NCI-H460 (cell line): ENCODE data around the gene CPNE1. TPM values are rescaled to one million over a fixed set of nuclear protein-coding genes. Genes with fewer than 3 reads are reported as not detected.

Experiments used
- DNase-seq: peaks from one replicate; pipeline ENCODE4 v3.0.0-alpha.2; 2016; ENCODE audit warnings: low read depth; ENCODE audit errors: extremely low read depth
- total RNA-seq: library from RNA; depleted of rRNA; stranded (reverse); fragments of >200 nt; shearing (Covaris generic); gene quantifications from 2 replicates; pipeline ENCODE4 v1.2.3, GENCODE V29; 2014

CPNE1 gene
- total RNA-seq, 1 experiment from 2014 or later: 109 TPM

GRCh38 chr20:35601990-35602389 lies 62.7 kb downstream of the CPNE1 start:
- no peak for DNase-seq

- DNase-seq: peak; percentile 72
Measured at GRCh38 chr20:35600993-35601973, 63.4 kb downstream of the CPNE1 start.

GRCh38 chr20:35600176-35600992 lies 64.3 kb downstream of the CPNE1 start:
- DNase-seq: no peak

DNA sequence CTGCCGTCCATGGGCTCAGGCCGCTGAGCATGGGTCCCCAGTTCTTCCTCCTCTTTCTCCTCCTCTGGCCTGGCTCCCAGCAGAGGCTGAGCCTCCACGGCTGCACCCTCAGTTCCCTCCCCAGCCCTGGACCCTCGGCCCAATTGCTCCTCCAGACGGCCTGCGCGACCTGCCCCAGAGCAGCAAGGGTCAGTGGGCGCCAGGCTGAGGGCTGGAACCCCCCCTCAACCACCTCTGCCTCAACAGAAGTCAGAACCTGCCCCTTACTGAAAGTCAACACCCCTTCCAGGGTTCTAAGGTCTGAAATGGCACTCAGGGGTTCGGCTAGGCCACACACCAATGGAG lies 65.0 kb downstream of the CPNE1 start:
- no peak for DNase-seq

DNA sequence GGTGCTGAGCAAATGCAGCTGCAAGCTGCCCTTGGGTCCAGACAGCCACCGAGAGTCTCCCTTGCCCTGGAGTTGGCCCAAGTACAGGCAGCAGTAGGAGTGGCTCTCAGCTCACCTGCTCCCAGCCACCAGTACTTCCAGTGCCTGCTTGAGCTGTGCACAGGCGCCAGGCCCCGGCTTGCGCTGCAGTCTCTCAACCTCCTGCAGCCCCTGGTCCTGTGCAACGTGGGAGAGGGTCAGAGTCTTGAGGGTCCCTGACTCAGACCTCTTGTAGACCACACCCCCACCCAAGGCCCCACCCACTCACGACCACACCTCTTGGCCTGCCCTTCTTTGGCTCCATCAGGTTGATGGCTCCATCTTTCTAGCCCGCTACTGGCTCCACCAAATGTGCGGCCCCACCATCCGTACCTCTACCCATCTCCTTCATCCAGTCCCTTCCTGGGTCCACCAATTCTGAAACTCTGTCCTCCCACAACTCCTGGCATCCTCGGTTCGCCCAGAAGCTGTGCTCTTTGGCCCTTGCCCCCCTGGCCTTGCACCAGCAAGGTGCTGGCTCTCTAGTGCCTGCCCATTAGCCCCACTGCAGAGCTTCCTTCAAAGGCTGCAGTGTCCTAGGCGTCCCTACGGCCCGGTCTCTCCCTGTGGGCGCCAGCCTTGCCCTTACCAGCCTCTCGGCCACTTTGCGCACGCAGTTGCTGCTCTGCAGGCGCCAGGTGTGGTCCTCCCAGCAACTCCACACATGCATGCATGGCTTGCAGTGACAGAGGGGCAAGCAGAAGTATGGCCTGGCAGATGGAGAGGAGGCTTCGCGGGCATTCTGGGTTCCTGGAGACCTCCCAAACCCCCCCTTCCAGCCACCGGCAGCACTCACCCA lies 65.6 kb downstream of the CPNE1 start:
- no peak for DNase-seq

DNA sequence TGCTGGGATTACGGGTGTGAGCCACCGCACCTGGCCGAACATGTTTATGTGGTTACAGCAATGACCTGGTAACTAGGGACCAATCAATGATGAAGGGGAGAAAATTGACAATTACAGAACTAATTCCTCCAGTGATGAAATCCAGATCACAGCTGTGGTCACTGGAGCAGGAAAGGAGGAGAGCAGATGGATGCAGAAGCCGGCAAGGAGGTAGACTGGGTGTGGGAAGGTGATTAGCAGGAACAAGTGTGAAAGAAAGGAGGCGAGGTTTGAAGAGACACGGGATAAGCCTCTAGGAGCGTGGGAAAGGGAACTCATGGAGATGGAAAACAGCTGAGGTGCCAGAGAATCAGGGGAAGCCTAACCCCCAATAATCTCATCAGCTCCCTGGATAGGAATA lies 66.2 kb downstream of the CPNE1 start:
- DNase-seq: no peak

- DNase-seq: no peak
Measured at GRCh38 chr20:35597186-35597585, 67.5 kb downstream of the CPNE1 start.

DNA sequence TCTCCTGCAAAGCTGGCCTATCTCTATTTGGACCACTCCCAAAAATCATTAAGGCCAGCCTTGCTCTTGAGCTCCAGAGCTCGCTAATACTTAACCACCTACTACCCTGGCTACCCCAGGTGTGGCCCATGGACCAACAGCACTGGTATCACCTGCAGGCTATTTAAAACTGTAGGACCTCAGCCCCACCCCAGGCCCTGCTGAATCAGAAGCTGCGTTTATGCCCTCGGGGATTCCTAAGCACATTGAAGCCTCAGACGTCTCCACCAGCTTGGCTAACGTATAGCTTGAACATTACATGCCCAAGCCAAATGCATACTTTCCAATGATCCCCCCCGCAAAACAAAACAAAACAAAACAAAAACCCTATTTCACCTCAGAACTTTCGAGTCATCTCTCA lies 68.8 kb downstream of the CPNE1 start:
- DNase-seq: no peak

GRCh38 chr20:35595456-35595855 lies 69.2 kb downstream of the CPNE1 start:
- DNase-seq: no peak

DNA sequence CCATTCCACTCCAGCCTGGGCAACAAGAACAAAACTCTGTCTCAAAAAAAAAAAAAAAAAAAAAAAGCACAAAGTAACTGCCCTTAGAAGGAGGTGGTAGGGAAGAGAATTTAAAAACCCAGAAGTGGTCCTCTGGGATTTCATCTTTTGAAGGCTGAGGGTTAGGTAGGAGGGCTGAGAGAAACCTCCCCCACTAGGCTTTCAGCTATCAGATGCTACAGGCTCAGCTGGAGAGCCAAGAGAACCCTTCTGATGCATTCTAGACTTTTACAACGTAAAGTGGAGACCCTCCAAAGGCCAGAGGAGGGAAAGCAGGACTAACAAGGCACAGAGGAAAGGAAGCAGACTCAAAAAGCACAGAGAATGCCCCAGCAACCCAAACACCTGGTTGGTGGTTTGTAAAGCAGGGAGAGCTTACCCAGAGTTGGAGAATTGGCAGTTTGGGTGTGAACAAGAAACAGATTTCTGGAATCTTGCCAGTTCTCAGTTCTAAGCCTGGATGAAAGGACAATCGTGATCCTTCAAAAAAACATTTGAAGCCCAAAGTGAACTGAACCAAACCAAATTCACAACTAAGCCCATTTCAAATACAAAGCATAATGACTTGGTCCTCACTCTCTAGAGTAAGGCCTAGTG lies 72.2 kb downstream of the CPNE1 start:
- no peak for DNase-seq

DNA sequence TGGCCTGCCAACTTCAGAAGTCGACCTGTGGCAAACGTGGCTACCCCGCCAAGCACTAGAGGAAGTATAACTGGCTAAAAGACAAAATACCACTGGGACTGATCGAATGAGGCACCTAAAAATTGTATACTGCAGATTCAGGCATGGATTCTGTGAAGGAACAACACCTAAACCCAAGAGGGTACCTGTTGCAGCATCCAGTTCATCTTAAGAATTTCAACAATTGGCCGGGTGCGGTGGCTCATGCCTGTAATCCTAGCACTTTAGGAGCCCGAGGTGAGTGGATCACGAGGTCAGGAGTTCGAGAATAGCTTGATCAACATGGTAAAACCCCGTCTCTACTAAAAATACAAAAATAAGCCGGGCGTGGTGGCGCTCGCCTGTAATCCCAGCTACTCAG lies 76.3 kb downstream of the CPNE1 start:
- no peak for DNase-seq

DNA sequence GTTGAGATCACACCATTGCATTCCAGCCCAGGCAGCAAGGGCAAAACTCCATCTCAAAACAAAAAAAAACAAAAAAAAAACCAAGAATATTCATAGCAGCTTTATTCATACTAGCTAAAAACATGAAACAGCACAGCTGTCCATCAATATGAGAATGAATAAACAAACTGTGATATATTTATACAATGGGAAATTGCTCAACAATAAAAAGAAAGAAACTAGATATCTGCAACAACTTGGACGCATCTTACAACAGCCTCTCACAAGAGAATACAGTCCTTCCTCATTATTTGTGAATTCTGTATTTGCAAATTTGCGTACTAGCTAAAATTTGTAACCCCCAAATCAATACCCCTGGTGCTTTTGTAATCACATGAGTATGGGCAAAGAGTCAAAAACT lies 77.3 kb downstream of the CPNE1 start:
- DNase-seq: no peak

DNA sequence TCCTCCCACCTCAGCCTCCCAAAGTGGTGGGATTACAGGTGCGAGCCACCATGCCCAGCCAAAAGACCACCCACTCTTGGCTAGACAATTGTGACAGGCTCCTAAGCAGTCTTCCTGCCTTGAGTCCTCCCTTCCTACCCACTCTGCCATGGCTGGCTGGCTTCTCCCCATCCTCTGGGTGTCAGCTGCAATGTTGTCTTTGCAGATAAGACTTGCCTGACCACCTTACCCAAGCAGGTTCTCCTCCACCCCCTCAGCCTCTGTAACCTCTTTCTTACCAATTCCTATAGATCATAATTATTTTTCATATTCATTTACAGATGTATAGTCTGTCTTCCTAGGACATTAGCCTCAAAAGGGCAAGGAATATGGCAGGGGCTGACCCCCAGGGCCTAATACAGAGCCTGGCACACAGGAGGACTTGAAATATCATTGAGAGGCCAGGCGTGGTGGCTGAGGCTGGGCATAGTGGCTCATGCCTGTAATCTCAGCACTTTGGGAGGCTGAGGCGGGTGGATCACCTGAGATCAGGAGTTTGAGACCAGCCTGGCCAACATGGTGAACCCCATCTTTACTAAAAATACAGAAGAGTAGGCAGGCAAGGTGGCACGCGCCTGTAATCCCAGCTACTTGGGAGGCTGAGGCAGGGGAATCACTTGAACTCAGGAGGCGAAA lies 77.8 kb downstream of the CPNE1 start:
- DNase-seq: no peak

DNA sequence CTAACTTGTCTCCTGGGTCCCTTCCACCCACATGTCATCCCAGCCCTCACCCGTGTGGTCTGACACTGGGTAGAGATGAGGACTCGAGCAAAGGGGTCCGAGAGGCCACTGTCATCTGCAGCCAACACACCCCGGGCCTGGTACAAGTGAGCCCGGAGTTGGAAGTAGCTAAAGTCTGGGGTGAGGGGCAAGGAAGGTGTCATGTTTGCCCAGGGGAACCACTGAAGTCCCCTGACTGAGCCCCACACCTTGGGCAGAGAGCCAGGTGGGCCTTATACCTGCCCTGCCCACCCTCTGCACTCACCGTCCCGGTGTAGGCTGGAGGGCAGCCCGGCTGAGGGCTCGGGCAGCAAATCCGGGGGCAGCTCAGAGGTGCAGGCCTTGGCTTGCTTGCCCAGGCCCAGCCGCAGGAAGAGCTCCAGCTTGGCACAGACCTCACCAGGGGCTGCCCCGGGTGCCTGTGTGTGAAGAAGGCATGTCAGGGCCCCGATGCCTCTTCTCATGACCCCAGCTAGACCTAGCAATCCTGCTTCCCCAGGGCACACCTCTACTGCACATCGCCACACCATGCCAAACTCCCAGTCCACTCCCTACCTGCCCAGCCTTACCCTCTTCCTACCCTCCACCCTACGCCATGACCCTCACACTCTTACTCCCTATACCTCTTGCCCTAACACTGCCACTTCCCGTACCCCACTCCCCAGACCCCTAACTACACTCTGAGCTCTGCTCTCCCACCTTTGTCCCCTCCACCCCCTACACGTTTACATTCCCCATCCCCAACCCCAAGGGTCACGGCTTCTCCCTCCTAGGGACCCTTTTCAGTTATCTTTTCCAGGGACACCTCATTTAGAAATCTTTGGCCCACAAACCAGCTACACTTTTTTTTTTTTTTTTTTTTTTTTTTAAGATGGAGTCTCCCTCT lies 80.8 kb downstream of the CPNE1 start:
- no peak for DNase-seq

GRCh38 chr20:35582741-35583404 lies 81.8 kb downstream of the CPNE1 start:
- DNase-seq: no peak

DNA sequence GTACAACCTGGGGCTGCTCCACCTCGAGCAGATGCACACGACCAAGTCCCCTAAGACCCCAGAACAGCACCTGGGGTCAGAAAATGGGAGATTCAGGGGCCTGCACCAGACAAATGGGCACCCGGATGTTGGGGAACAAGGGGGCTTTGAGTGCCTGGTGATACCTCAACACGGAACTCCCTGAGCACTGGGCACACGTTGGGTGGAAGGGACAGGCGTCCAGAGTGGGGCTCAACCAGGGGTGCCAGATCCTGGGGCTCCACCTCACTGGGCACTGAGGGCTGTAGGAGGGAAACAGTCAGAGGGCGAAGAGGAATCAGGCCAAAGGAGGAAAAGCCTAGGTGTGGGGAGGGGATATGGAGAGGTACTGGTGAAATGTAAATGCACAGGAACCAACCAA lies 82.6 kb downstream of the CPNE1 start:
- DNase-seq: no peak

GRCh38 chr20:35579196-35579595 lies 85.5 kb downstream of the CPNE1 start:
- no peak for DNase-seq

DNA sequence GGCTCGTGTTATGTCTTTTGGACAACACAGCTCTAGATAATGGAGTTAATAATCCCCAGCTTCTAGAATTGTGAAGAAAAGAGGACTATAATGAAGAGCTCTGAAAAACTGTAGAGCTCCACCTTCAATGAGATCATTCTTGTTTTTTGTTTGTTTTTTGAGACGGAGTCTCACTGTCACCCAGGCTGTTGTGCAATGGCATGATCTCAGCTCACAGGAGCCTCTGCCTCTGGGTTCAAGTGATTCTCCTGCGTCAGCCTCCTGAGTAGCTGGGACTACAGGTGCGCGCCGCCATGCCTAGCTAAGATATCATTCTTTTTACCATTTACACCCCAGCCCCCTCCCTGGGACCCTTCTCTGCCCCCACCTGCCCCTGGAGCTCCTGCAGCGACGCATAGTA lies 86.2 kb downstream of the CPNE1 start:
- DNase-seq: peak; percentile 11
